ENCODE data around the gene CYP2E1.
"Not testable (repeated sequence)": the region's sequence is repeated elsewhere in the genome, so short reads cannot be mapped to it uniquely, and the experiment has no call there.

Gene CYP2E1

DNA sequence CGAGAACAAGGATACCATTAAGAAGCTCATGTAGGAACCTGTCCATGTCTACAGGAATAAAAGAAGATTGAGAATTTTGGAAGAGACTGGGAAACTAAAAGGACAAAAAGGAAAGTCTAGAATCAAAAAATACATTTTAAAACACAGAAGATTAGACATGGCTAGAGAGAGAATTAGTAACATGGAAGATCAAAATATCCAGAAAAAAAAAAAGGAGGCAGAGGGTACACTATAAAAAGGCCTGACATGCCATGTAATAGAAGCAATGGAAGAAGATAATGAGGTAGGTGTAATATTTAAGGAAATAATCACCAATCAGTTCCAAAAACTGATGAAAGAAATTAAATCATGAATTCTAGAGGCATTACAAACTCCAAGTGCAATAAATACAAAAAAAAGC is 46.3 kb downstream of the CYP2E1 start:
- not testable (repeated sequence) for FAIRE-seq

DNA sequence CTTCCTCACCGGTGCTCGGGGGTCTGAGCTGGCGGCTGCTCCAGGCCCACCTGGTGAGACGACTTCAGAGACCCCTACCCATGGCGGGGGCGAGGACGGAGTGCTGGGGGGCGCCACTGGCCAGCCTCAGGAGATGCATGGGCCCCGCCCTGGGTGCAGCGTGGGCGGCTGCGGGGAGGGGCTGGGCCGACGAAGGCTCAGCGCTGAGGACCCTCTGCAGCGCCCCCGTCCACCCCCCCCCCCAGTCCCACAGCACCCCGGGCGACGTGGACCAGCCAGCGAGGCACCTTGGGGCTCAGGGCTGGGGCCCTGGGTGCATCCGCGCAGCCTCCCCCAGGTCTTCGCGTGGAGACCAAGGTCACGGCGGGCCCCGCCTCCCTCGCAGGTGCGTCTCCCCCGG is 49.9 kb downstream of the CYP2E1 start:
- FAIRE-seq, result not testable (repeated sequence)
